HG03045 (cell line): Measurements from ENCODE around the gene GCDH.
"Not testable (repeated sequence)": the region's sequence is repeated elsewhere in the genome, so short reads cannot be mapped to it uniquely, and the experiment has no call there.

Experiments
- ATAC-seq: cut with Tn5 transposase; IDR thresholded peaks from one replicate; pipeline ENCODE4 v1.9.1; 2021; ENCODE audit warnings: mild to moderate bottlenecking, moderate library complexity; ENCODE audit not compliant: unreplicated experiment

The GCDH gene

GRCh38 chr19:12899891-12900518 is 9.0 kb downstream of the GCDH start:
- ATAC-seq, result peak; percentile 79

- ATAC-seq, result no peak
Measured at GRCh38 chr19:12907166-12907565, 16.2 kb downstream of the GCDH start.

- ATAC-seq, result no peak
Measured at GRCh38 chr19:12912571-12912970, 21.6 kb downstream of the GCDH start.

- no peak for ATAC-seq
Measured at GRCh38 chr19:12913011-12913561, 22.1 kb downstream of the GCDH start.

- ATAC-seq, result no peak
Measured at GRCh38 chr19:12913851-12914690, 23.1 kb downstream of the GCDH start.

GRCh38 chr19:12915860-12916259 is 24.9 kb downstream of the GCDH start:
- ATAC-seq, result not testable (repeated sequence)

GRCh38 chr19:12918253-12918652 is 27.3 kb downstream of the GCDH start:
- ATAC-seq, result no peak

GRCh38 chr19:12921047-12921446 is 30.1 kb downstream of the GCDH start:
- ATAC-seq, result no peak

GRCh38 chr19:12922959-12923358 is 32.0 kb downstream of the GCDH start:
- ATAC-seq, result no peak

- no peak for ATAC-seq
Measured at GRCh38 chr19:12924621-12925310, 33.8 kb downstream of the GCDH start.

- ATAC-seq, result no peak
Measured at GRCh38 chr19:12930002-12930645, 39.2 kb downstream of the GCDH start.

GRCh38 chr19:12932392-12933286 is 41.7 kb downstream of the GCDH start:
- no peak for ATAC-seq

- peak; percentile 36 for ATAC-seq
Measured at GRCh38 chr19:12933287-12934072, 42.5 kb downstream of the GCDH start, which contains the start of gene FARSA. Gene FARSA, minus strand, starts transcription at chr19:12933711. Its CDS starts 15 bp downstream, at chr19:12933696.

- ATAC-seq, result no peak
Measured at GRCh38 chr19:12935071-12935470, 44.1 kb downstream of the GCDH start.

- no peak for ATAC-seq
Measured at GRCh38 chr19:12936582-12936981, 45.6 kb downstream of the GCDH start.

GRCh38 chr19:12937093-12937926 is 46.4 kb downstream of the GCDH start:
- ATAC-seq, result no peak

- peak; percentile 84 for ATAC-seq
Measured at GRCh38 chr19:12937927-12938778, 47.2 kb downstream of the GCDH start, which contains the start of gene CALR. Gene CALR, plus strand, starts transcription at chr19:12938609. Its CDS starts 71 bp downstream, at chr19:12938680.
